ENCODE data around the gene PPP1CA.

The PPP1CA gene

GRCh38 chr11:67400942-67401494 lies 640 bp downstream of the PPP1CA start:
- FAIRE-seq = no peak

GRCh38 chr11:67400251-67400941 lies 1.3 kb downstream of the PPP1CA start:
- no peak for FAIRE-seq

DNA sequence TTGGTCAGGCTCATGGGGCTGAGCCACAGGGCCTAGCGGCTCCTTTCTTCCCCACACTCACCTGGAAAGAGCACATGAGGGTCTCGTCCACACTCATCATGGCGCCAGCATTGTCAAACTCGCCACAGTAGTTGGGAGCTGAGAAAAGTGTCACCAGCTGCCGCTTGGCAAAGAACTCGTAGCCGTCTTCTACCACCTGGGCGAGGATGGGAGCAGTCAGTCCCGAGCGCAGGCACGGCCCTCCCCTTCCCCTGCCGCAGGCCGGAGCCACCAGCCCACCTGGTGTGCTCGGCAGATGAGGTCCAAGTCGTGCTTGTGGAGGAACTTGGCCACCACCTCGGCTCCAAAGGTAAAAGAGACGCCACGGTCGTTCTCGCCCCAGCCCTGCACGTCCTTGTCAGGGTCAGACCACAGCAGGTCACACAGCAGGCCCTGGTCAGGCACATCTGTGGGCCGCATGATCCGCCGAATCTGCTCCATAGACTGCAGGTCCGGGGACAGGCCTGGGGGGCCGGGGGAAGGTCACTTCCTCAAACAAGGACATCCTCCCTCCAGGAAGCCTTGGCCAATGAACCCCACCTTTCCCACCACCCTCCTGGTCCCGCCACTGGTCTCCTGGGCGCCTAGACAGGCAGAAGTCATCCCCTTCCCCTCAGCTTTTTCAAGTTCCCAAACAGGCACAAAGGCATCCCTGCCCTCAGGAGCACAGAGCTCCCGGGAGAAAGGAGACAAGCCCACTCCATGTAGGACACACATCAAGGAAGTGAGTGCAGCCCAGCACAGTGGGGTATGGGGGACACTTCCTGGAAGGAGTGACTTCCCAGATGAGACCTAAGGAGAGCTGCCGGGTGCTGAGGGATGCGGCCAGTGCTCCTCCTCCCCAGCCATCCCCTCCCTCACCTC lies 2.7 kb downstream of the PPP1CA start:
- FAIRE-seq = no peak

DNA sequence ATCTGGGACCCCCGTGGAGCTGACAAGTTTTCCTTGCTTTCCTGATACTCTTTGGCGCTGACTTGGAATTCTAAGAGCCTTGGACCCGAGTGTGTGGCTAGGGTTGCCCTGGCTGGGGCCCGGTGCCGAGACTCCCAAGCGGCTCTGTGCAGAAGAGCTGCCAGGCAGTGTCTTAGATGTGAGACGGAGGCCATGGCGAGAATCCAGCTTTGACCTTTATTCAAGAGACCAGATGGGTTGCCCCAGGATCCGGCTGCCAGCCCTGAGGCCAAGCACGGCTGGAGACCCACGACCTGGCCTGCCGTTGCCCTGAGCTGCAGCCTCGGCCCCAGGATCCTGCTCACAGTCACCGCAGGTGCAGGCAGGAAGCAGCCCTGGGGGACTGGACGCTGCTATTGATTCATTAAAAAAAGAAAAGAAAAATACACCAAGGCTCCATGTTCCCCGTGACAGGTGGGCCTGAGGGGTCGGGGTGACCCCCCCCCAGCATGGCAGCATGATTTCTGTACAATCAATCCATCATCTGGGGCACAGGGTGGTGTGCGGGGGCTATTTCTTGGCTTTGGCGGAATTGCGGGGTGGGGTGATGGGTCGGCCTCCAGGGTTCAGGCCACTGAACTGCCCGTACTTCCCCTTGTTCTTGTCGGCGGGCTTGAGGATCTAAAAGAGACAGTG lies 3.5 kb downstream of the PPP1CA start:
- no peak for FAIRE-seq

DNA sequence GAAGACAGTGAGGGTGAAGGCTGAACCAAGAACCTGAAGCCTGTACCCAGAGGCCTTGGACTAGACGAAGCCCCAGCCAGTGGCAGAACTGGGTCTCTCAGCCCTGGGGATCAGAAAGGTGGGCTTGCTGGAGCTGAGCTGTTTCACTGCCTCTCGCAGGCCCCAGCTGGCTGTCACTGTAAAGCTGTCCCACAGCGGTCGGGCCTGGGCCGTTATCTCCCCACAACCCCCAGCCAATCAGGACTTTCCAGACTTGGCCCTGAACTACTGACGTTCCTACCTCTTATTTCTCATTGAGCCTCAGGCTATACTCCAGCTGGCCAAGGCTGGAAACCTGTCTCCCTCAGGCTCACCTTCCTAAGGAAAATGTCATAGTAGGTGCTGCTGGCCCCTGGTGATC lies 4.1 kb downstream of the PPP1CA start:
- no peak for FAIRE-seq

DNA sequence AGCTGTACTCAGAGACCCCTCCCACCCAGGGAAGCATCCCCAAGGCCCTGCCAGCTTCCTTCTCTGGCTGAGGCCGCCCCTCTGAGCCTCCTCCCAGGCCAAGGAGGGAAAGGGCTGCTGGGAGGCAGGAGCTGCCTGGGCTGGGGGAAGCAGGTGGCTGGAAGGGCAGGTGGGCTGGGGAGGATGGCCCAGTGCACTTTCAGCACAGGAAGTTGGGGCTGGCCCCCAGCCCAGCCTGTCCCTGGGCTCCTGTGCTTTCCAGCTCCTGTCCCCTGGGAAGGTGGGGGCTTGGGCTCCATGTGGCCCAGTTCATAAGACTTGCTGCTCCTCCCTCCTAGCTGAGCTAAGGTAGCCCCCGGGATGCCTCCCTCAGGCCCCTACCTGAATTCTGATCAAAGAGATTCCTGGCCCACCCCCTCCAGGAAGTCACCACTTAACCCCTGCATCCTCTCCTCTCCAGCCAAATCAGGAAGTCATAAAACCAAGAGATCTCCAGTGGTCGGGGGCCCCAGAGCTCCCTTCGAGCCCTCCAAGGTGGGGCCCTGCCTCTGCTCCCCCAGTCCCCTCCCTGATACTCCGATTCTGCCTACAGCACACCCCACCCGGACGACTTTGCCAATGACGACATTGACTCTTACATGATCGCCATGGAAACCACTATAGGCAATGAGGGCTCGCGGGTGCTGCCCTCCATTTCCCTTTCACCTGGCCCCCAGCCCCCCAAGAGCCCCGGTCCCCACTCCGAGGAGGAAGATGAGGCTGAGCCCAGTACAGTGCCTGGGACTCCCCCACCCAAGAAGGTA lies 4.9 kb downstream of the PPP1CA start:
- FAIRE-seq = no peak

GRCh38 chr11:67396259-67396581 lies 5.4 kb downstream of the PPP1CA start:
- FAIRE-seq = no peak

DNA sequence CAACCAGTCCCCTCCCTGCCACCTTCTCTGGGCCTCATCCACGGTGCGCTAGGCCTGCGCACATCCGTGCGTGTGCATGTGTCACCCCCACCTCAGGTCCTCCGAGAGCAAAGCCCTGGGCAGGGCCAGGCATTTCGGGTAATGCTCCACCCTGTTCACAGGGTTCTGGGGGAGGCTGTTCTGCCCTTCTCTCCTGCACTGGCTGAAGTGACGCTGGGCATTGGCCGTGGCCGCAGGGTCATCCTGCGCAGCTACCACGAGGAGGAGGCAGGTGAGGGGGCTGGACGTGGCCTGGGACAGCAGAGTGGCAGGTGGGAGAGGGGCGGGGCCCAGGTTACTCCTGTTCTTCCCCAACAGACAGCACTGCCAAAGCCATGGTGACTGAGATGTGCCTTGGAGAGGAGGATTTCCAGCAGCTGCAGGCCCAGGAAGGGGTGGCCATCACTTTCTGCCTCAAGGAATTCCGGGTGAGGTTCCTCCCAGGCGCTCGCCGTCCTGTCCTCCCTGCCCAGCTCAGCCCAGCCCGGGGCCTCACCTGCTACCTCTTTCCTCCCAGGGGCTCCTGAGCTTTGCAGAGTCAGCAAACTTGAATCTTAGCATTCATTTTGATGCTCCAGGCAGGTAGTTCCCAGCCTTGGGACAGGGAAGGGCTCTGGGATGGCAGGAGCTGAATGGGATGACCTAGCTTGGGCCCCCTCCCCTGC lies 6.0 kb downstream of the PPP1CA start:
- FAIRE-seq = no peak

DNA sequence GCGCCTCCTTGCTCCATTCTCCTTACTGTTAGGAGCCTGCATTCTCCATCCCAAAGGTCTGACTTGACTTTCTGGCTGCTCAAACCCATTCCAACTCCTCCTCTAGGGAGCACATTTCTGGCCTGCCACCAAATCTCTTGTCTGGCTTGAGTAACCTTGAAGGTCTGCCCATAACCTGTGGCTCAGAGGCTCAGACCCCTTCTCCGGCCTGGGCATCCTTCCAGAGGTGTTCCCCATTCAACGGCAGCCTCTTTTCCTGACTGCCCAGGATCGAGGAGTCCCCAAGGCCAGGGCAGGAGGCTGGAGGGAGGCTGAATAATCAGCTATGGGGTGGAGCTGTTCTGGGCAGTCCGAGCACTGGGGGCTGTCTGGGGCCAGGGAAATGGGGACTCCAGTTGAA lies 7.7 kb downstream of the PPP1CA start:
- no peak for FAIRE-seq

DNA sequence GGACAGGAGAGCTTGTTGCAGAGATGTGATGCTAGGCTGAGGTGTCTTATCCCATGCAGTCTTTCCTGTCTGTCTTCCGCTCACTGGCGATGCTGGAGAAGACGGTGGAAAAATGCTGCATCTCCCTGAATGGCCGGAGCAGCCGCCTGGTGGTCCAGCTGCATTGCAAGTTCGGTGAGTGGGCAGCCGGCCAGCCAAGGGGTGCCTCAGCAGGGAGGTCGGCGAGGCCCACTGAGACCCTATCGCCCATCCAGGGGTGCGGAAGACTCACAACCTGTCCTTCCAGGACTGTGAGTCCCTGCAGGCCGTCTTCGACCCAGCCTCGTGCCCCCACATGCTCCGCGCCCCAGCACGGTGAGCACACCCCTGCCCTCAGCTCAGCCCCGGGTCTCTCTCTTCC lies 8.2 kb downstream of the PPP1CA start:
- FAIRE-seq = no peak

DNA sequence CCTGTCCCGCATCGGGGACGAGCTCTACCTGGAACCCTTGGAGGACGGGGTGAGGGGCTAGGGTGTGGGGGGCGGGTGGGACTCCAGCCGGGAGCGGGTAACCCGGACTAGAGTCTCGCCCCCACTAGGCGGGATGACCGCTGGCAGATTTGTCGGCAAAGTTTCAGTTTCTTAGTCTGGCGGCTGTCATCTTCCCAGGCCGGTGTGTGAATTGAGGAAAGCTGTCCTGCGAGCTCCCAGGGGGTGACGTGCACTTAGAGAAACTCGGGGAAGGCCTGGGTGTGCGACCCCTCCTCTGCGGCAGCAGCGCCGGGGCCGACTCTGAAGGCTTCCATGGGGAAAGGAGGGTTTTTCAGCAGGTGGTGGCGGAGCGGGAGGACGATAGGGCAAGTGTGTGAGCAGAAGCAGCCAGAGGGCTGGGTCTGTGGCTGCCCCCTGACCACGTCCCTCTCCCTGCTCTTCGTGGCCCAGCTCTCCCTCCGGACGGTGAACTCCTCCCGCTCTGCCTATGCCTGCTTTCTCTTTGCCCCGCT lies 9.4 kb downstream of the PPP1CA start:
- FAIRE-seq = no peak

DNA sequence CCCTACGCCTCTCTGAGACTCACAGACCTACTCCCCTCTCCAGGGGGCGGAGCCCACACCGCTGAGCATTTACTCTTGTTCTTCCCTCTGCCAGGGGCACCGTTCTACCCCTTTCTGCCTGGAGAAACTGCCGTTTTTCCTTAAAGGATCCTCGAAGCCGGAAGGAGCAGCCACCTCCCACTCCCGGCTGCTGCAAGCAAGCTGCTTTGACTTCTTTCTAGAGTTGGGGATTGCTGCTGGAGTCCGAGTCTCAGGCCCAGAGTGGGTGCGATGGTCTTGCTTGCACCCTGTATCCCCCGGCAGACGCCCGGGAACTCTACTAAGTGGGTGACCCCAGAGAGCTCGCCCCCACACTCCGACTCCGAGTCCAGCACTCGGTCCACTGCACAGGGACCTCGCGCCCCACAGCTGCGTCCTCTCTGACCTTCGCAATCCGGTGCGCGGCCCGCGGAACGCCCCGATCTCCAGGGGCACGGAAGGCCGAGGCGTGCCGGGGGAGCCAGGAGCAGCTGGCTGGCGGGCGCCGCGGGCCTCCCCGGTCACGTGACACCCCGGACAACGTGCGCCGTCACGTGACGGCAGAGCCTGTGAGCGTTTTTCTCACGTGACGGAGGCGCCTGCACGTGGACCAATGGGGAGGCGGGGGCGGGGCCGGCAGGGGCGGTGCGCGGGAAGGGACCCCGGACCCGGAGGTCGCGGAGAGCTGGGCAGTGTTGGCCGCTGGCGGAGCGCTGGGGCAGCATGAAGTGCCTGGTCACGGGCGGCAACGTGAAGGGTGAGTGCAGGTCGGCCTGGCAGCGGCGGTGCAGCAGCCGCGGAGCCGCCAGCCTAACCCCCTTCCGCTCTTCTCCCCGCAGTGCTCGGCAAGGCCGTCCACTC lies 10.1 kb downstream of the PPP1CA start, which contains the start of gene RAD9A:
Gene RAD9A, plus strand, starts transcription at position 683 of the 879 bp plus-strand sequence. Its CDS starts 59 bp downstream, at position 742.
- no peak for FAIRE-seq

- FAIRE-seq = no peak
Observed at GRCh38 chr11:67390947-67391303, 10.7 kb downstream of the PPP1CA start.

DNA sequence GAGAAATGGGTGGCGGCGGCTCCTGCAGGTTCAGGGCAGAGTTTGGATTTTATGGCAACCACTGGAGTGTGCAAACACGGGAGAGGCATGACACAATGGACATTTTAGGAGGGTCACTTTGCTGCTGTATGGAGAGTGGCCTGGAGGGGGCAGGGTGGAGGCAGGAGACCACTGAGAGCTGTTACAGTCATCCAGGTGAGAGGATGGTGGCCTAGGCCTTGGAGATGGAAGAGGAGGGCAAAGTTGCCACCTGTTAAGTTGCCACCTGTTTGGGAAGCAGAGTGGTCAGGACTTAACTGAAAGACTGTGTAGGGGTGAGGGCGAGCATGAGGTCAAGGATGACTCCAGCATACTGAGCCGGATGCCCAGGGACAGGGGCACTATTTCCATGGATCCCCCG lies 12.2 kb downstream of the PPP1CA start:
- no peak for FAIRE-seq

DNA sequence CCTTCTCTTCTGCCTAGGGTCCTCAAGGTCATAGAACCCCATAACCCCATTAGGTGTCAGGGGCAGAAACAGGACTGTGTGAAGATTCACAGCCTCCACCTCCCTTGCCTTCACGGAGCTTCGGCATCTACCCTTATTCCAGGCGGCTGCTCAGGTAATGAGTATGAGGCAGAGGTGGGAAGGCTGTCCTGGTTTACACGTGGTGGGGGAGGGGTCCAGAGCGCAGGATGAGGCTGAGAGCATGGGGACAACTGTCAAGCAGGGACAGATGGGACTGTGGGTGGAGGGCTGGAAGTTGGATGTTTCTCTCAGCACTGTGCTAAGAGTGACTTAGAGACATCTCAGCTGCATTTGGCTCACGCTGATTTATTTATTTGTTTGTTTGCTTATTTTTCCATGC lies 14.1 kb downstream of the PPP1CA start:
- no peak for FAIRE-seq

- no peak for FAIRE-seq
Observed at GRCh38 chr11:67387069-67387468, 14.6 kb downstream of the PPP1CA start.

GRCh38 chr11:67384851-67385366 lies 16.7 kb downstream of the PPP1CA start:
- no peak for FAIRE-seq

- no peak for FAIRE-seq
Observed at GRCh38 chr11:67382276-67383136, 19.2 kb downstream of the PPP1CA start.

GRCh38 chr11:67381244-67381972 lies 20.2 kb downstream of the PPP1CA start:
- no peak for FAIRE-seq
